ENCODE measurements around the gene HPGD. TPM values are rescaled to one million over a fixed set of nuclear protein-coding genes. Genes with fewer than 3 reads are reported as not detected.

Gene HPGD
- 2.9 TPM for total RNA-seq

GRCh38 chr4:174522183-174523024 is at the start of gene HPGD:
TSS of gene HPGD (minus strand) at chr4:174522488. CDS start at chr4:174522451, 37 bp downstream.
- intact Hi-C loops (cut with DNase I), result no loop called here
- ATAC-seq, result peak; percentile 74

GRCh38 chr4:174564529-174564928 is 42.2 kb upstream of the HPGD start:
- DNase-seq (ENCODE audit: low spot score), result no peak
- intact Hi-C loops (cut with DNase I), result no loop called here
- ATAC-seq, result no peak

More at GRCh38 chr4:174522183-174523024, at the start of gene HPGD:
- DNase-seq (ENCODE audit: low spot score), result peak; percentile 56

GRCh38 chr4:174563399-174563798 is 41.1 kb upstream of the HPGD start:
- DNase-seq (ENCODE audit: low spot score) (no peak), ATAC-seq (no peak)
- intact Hi-C loops (cut with DNase I), result no loop called here

- DNase-seq (ENCODE audit: low spot score), result no peak
- ATAC-seq, result no peak
- intact Hi-C loops (cut with DNase I), result no loop called here
Measured at GRCh38 chr4:174561560-174561959, 39.3 kb upstream of the HPGD start.

GRCh38 chr4:174559894-174560293 is 37.6 kb upstream of the HPGD start:
- intact Hi-C loops (cut with DNase I), result no loop called here
- no peak for DNase-seq (ENCODE audit: low spot score)
- ATAC-seq, result no peak

- intact Hi-C loops (cut with DNase I), result no loop called here
- ATAC-seq (no peak), DNase-seq (ENCODE audit: low spot score) (no peak)
Measured at GRCh38 chr4:174555789-174556630, 33.7 kb upstream of the HPGD start.

- ATAC-seq (no peak), DNase-seq (ENCODE audit: low spot score) (no peak)
- intact Hi-C loops (cut with DNase I), result no loop called here
Measured at GRCh38 chr4:174554231-174554728, 32.0 kb upstream of the HPGD start.

GRCh38 chr4:174553828-174554227 is 31.5 kb upstream of the HPGD start:
- intact Hi-C loops (cut with DNase I), result no loop called here
- ATAC-seq (no peak), DNase-seq (ENCODE audit: low spot score) (no peak)

GRCh38 chr4:174553031-174553430 is 30.7 kb upstream of the HPGD start:
- DNase-seq (ENCODE audit: low spot score), result no peak
- no peak for ATAC-seq
- intact Hi-C loops (cut with DNase I), result no loop called here

GRCh38 chr4:174550541-174550940 is 28.3 kb upstream of the HPGD start:
- ATAC-seq, result no peak
- intact Hi-C loops (cut with DNase I), result no loop called here
- no peak for DNase-seq (ENCODE audit: low spot score)

- DNase-seq (ENCODE audit: low spot score) (no peak), ATAC-seq (no peak)
- intact Hi-C loops (cut with DNase I), result no loop called here
Measured at GRCh38 chr4:174549721-174550120, 27.4 kb upstream of the HPGD start.

- no peak for DNase-seq (ENCODE audit: low spot score)
- no peak for ATAC-seq
- intact Hi-C loops (cut with DNase I), result no loop called here
Measured at GRCh38 chr4:174545268-174545667, 23.0 kb upstream of the HPGD start.

GRCh38 chr4:174544496-174544895 is 22.2 kb upstream of the HPGD start:
- intact Hi-C loops (cut with DNase I), result no loop called here
- no peak for ATAC-seq
- DNase-seq (ENCODE audit: low spot score), result no peak

GRCh38 chr4:174540175-174540574 is 17.9 kb upstream of the HPGD start:
- DNase-seq (ENCODE audit: low spot score) (no peak), ATAC-seq (no peak)
- intact Hi-C loops (cut with DNase I), result no loop called here

GRCh38 chr4:174539571-174539970 is 17.3 kb upstream of the HPGD start:
- intact Hi-C loops (cut with DNase I), result no loop called here
- ATAC-seq, result no peak
- DNase-seq (ENCODE audit: low spot score), result no peak

- intact Hi-C loops (cut with DNase I), result no loop called here
- DNase-seq (ENCODE audit: low spot score) (no peak), ATAC-seq (no peak)
Measured at GRCh38 chr4:174538876-174539250, 16.6 kb upstream of the HPGD start.

GRCh38 chr4:174538123-174538875 is 16.0 kb upstream of the HPGD start:
- intact Hi-C loops (cut with DNase I), result no loop called here
- no peak for DNase-seq (ENCODE audit: low spot score)
- no peak for ATAC-seq

- DNase-seq (ENCODE audit: low spot score), result no peak
- intact Hi-C loops (cut with DNase I), result no loop called here
- no peak for ATAC-seq
Measured at GRCh38 chr4:174537634-174538033, 15.3 kb upstream of the HPGD start.

- no peak for ATAC-seq
- intact Hi-C loops (cut with DNase I), result no loop called here
Measured at GRCh38 chr4:174534461-174534860, 12.2 kb upstream of the HPGD start.

More at GRCh38 chr4:174534461-174534860, 12.2 kb upstream of the HPGD start:
- no peak for DNase-seq (ENCODE audit: low spot score)
